ENCODE results near the gene TSC22D1.

DNA sequence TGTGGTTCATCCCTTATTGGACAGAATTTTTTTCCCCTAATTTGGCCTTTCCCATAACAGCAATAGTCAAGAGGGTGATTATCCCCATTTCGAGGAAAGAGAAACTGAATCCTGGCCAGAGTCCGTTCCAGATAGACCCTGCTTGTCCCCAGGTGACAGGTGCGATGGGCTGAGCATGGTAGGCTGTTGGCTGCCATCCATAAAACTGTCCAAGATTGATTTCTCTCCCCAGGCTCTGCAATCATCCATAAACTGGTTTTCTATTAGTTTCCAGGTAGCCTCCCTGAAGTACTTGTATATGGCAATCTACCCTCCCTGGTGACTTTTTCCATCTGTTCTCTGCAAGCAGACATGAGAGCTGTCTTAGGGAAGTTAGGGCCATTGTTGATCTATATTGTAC, 177.1 kb downstream of the TSC22D1 start:
- TF ChIP-seq EZH2phosphoT487 (IDR thresholded peaks at IDR 0.05; ENCODE audit: borderline replicate concordance, low read length) (no peak), EZH2 (IDR thresholded peaks at IDR 0.05; ENCODE audit: low read length, unreplicated experiment) (no peak)
- TF ChIP-seq, protein P1, sequence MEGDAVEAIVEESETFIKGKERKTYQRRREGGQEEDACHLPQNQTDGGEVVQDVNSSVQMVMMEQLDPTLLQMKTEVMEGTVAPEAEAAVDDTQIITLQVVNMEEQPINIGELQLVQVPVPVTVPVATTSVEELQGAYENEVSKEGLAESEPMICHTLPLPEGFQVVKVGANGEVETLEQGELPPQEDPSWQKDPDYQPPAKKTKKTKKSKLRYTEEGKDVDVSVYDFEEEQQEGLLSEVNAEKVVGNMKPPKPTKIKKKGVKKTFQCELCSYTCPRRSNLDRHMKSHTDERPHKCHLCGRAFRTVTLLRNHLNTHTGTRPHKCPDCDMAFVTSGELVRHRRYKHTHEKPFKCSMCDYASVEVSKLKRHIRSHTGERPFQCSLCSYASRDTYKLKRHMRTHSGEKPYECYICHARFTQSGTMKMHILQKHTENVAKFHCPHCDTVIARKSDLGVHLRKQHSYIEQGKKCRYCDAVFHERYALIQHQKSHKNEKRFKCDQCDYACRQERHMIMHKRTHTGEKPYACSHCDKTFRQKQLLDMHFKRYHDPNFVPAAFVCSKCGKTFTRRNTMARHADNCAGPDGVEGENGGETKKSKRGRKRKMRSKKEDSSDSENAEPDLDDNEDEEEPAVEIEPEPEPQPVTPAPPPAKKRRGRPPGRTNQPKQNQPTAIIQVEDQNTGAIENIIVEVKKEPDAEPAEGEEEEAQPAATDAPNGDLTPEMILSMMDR (conservative IDR thresholded peaks at IDR 0.05; ENCODE audit: low read depth, low read length), result no peak
